ENCODE data around the gene SKP2. TPM values are rescaled to one million over a fixed set of nuclear protein-coding genes. Genes with fewer than 3 reads are reported as not detected.

SKP2 gene
- total RNA-seq, 1 donor from 2014 or later, result 14.4 TPM

GRCh38 chr5:36145311-36145710, 6.6 kb upstream of the SKP2 start:
- Histone ChIP-seq H3K36me3 (peaks cover 2 to 11% of the 10 kb centered on the region in 2 donors), H3K27ac (no peak overlapping the region), H3K9me3 (no peaks in the 10 kb centered on the region), H3K4me3 (no peak overlapping the region), H3K27me3 (no peaks in the 10 kb centered on the region), H3K4me1 (peaks cover 0 to 4% of the 10 kb centered on the region in 2 donors)
- intact Hi-C loops (cut with DNase I), result no loop called here
- no peak for DNase-seq (ENCODE audit: low spot score in 2 of 2)
- TF ChIP-seq CTCF (IDR thresholded peaks at IDR 0.05), result no peak

GRCh38 chr5:36146390-36146789, 5.5 kb upstream of the SKP2 start:
- peaks cover 0 to 9% of the 10 kb centered on the region in 2 donors for H3K36me3 ChIP-seq
- no peak for DNase-seq (ENCODE audit: low spot score in 2 of 2)
- no peak overlapping the region for H3K4me3 ChIP-seq
- H3K27ac ChIP-seq, result no peak overlapping the region
- peaks cover 0 to 4% of the 10 kb centered on the region in 2 donors for H3K4me1 ChIP-seq
- TF ChIP-seq CTCF (IDR thresholded peaks at IDR 0.05), result no peak
- no peaks in the 10 kb centered on the region for H3K9me3 ChIP-seq
- intact Hi-C loops (cut with DNase I), result no loop called here
- H3K27me3 ChIP-seq, result no peaks in the 10 kb centered on the region

GRCh38 chr5:36147681-36148080, 4.2 kb upstream of the SKP2 start:
- no peaks in the 10 kb centered on the region for H3K9me3 ChIP-seq
- TF ChIP-seq CTCF (IDR thresholded peaks at IDR 0.05), result no peak

GRCh38 chr5:36150676-36151433, 1.1 kb upstream of the SKP2 start:
- no peak for DNase-seq (ENCODE audit: low spot score in 2 of 2)
- H3K27ac ChIP-seq, result peak overlapping the region; percentile 83 to 84
- TF ChIP-seq CTCF (IDR thresholded peaks at IDR 0.05), result no peak
- intact Hi-C loops (cut with DNase I), result loop anchor here (5.0 kb wide), 1 partner anchor 1219 kb away; no protein-coding TSS in a partner anchor
- peak overlapping the region; percentile 83 to 92 for H3K4me3 ChIP-seq
- H3K9me3 ChIP-seq, result no peaks in the 10 kb centered on the region
- H3K4me1 ChIP-seq, result peaks cover 0 to 4% of the 10 kb centered on the region in 2 donors
- peaks cover 0 to 4% of the 10 kb centered on the region in 2 donors for H3K36me3 ChIP-seq
- no peaks in the 10 kb centered on the region for H3K27me3 ChIP-seq

More at GRCh38 chr5:36147681-36148080, 4.2 kb upstream of the SKP2 start:
- Histone ChIP-seq H3K27ac (no peak overlapping the region), H3K4me1 (peaks cover 0 to 4% of the 10 kb centered on the region in 2 donors), H3K36me3 (no peaks in the 10 kb centered on the region), H3K27me3 (no peaks in the 10 kb centered on the region), H3K4me3 (no peak overlapping the region)
- intact Hi-C loops (cut with DNase I), result no loop called here
- DNase-seq (ENCODE audit: low spot score in 2 of 2), result no peak

GRCh38 chr5:36152324-36153297, 700 bp downstream of the SKP2 start:
- peaks cover 0 to 4% of the 10 kb centered on the region in 2 donors for H3K4me1 ChIP-seq
- H3K4me3 ChIP-seq, result peak overlapping the region; percentile 83 to 92
- H3K27ac ChIP-seq, result no peak overlapping the region
- H3K27me3 ChIP-seq, result no peaks in the 10 kb centered on the region
- H3K36me3 ChIP-seq, result peaks cover 0 to 4% of the 10 kb centered on the region in 2 donors
- TF ChIP-seq CTCF (IDR thresholded peaks at IDR 0.05), result no peak
- no peak for DNase-seq (ENCODE audit: low spot score in 2 of 2)
- intact Hi-C loops (cut with DNase I), result loop anchor here (2.0 to 5.0 kb wide), 5 partner anchors 90 to 1220 kb away; partner anchors contain the start of genes NIPBL, NUP155 and RANBP3L
- no peaks in the 10 kb centered on the region for H3K9me3 ChIP-seq

Data from ascending aorta (tissue), 2 donors.